Heart left ventricle (tissue), 16 donors: Measurements from ENCODE around the gene DEFB112. TPM values are rescaled to one million over a fixed set of nuclear protein-coding genes. Genes with fewer than 3 reads are reported as not detected.

Experiments used
- ATAC-seq, 4 donors: fragments of 200-7000 bp; cut with Tn5 transposase; one replicate each; pipeline ENCODE4 v1.9.1; 2020 to 2022; ENCODE audit warnings: moderate library complexity in 4 of 4, mild to moderate bottlenecking in 3 of 4, moderate number of reproducible peaks in 1 of 4
- DNase-seq, 5 donors: peaks; one replicate each; pipeline ENCODE4 v3.0.0-alpha.2; 2020
- H3K27ac ChIP-seq, 12 donors: fragments of 200-600 bp; sonication (generic) in 4 of 12; one replicate each; pipeline versions ENCODE4 v1.5.0 to v1.8.0; 2016 to 2022; ENCODE audit warnings: mild to moderate bottlenecking in 2 of 12
- H3K27me3 ChIP-seq, 9 donors: fragments of 200-600 bp; sonication (generic) in 2 of 9; one replicate each; pipeline versions ENCODE4 v1.5.1 to v1.8.0; 2016 to 2022; ENCODE audit warnings: mild to moderate bottlenecking in 3 of 9
- H3K36me3 ChIP-seq, 9 donors: fragments of 200-600 bp; sonication (generic) in 2 of 9; one replicate each; pipeline versions ENCODE4 v1.5.0 to v1.8.0; 2018 to 2022; ENCODE audit warnings: mild to moderate bottlenecking in 2 of 9
- H3K4me1 ChIP-seq, 12 donors: fragments of 200-600 bp; sonication (generic) in 4 of 12; one replicate each; pipeline versions ENCODE4 v1.5.0 to v1.8.0; 2016 to 2022; ENCODE audit warnings: mild to moderate bottlenecking in 3 of 12
- H3K4me3 ChIP-seq, 12 donors: fragments of 200-600 bp; sonication (generic) in 4 of 12; one replicate each; pipeline versions ENCODE4 v1.5.0 to v1.8.0; 2017 to 2022; ENCODE audit warnings: mild to moderate bottlenecking in 9 of 12, moderate library complexity in 4 of 12
- H3K9me3 ChIP-seq, 12 donors: fragments of 200-600 bp; sonication (generic) in 4 of 12; one replicate each; pipeline versions ENCODE4 v1.5.0 to v1.8.0; 2016 to 2022; ENCODE audit warnings: mild to moderate bottlenecking in 1 of 12
- POLR2A ChIP-seq, 2 donors: fragments of 450-650 bp; IDR thresholded peaks; one replicate each; pipeline ENCODE4 v1.6.1; 2017; ENCODE audit warnings: antibody characterized with exemption in 2 of 2, mild to moderate bottlenecking in 2 of 2, moderate library complexity in 2 of 2
- WGBS, 4 donors: extraction: QIAGEN DNeasy Blood & Tissue Kit in 2 of 4; methylation state at CpG; one replicate each; pipeline versions ENCODE4 v1.1.5 to v1.1.7; 2013 to 2018; 5-methylcytosine and 5-hydroxymethylcytosine counted together
- intact Hi-C, 10 donors: fragments of 100-400 bp; cut with DNase I; formaldehyde crosslinking; loops; one replicate each; pipeline versions ENCODE4 v1.11.1 to v1.14.2; 2022
- polyA plus RNA-seq, 2 donors: library from polyadenylated mRNA; stranded (reverse); fragments of 200-250 nt; gene quantifications; one replicate each; pipeline ENCODE4 v1.2.3, GENCODE V29; 2013
- total RNA-seq, 9 donors: library from RNA; depleted of rRNA in 2 of 9; stranded (reverse); fragments of >200 nt in 2 of 9; fragmentation: NEBNext Ultra II Directional in 3 of 9; extraction: Animal tissue kit (Norgen Biotek cat#: 25700) in 3 of 9; gene quantifications; one replicate each; pipeline versions ENCODE4 v1.1.0 to v1.2.4, GENCODE V29; 2016 to 2023
- TF ChIP-seq, protein P1 (sequence below), 12 donors: fragments of 200-600 bp; sonication (generic) in 4 of 12; IDR thresholded peaks; one replicate each; pipeline versions ENCODE4 v1.5.0 to v1.8.0; 2018 to 2022; ENCODE audit warnings: antibody characterized with exemption in 12 of 12, mild to moderate bottlenecking in 5 of 12
- donor health status: ischemic (EF 13 %, LVEDD 7.1; RV severe dilation, severe dysfunction).
- donor health status: healthy with polysubstance abuse.
- donor health status: DM: no; HTN: yes; CAD: no.
- donor health status: DM: no; HTN: no; CAD: no.
- donor health status: ischemic (EF 25% LVEDD 6.9; RV normal size, moderate dysfunction).
- donor health status: ischemic (EF 25% LVEDD 5.7; RV mildly dilated, moderate dysfunction).
- donor health status: healthy.
- donor health status: DM: yes; HTN: yes; CAD: no.
- donor health status: ischemic (EF 35%, LVEDD 5.7; RV mildly dilated, moderate dysfunction).
- donor health status: nonischemic (EF 11% LVEDD 7.7; RV severe dilation, severe dysfunction).
- donor health status: DM: yes; HTN: yes; CAD: no.
- donor health status: PGD.
- donor health status: ischemic (EF 29% LVEDD 5.4; RV normal size, mild dysfunction).
- donor health status: nonischemic (EF 23%, LVEDD 6.1; RV moderate dilation, normal function).

The DEFB112 gene
- total and polyA plus RNA-seq, 11 donors: not detected

DNA sequence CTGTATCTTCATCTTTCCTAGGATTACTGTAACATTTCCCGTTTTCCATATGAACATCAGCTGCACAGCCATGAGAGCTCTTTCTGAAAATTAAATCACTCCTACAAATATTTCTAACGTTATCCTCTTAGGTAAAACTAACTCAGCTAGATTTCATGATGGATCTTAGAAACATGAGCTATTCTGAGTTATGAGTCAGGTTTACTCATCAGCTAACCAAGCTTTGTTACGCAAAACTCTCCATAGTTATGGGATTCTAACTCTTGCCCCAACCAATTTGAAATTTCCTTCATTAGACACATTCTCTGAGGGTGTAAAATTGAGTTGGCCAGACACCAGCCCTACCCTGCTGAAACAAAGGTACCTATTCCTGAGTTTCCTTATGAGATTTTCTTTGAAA is 41.9 kb downstream of the DEFB112 start:
- H3K27me3 ChIP-seq: no peaks in the 10 kb centered on the region
- H3K4me3 ChIP-seq: no peak overlapping the region
- no peaks in the 10 kb centered on the region for H3K36me3 ChIP-seq
- no peaks in the 10 kb centered on the region for H3K4me1 ChIP-seq
- no peak overlapping the region for H3K27ac ChIP-seq
- WGBS, 4 donors: 79 to 85% (median 82%) methylated on average over 3 of the region's 3 CpGs
- ATAC-seq (no peak), DNase-seq (no peak)
- H3K9me3 ChIP-seq: no peaks in the 10 kb centered on the region
- TF ChIP-seq POLR2A (IDR thresholded peaks at IDR 0.05): no peak
- TF ChIP-seq, protein P1, sequence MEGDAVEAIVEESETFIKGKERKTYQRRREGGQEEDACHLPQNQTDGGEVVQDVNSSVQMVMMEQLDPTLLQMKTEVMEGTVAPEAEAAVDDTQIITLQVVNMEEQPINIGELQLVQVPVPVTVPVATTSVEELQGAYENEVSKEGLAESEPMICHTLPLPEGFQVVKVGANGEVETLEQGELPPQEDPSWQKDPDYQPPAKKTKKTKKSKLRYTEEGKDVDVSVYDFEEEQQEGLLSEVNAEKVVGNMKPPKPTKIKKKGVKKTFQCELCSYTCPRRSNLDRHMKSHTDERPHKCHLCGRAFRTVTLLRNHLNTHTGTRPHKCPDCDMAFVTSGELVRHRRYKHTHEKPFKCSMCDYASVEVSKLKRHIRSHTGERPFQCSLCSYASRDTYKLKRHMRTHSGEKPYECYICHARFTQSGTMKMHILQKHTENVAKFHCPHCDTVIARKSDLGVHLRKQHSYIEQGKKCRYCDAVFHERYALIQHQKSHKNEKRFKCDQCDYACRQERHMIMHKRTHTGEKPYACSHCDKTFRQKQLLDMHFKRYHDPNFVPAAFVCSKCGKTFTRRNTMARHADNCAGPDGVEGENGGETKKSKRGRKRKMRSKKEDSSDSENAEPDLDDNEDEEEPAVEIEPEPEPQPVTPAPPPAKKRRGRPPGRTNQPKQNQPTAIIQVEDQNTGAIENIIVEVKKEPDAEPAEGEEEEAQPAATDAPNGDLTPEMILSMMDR (IDR thresholded peaks at IDR 0.05): no peak
- intact Hi-C loops: no loop called here

- 57 to 65% (median 60%) methylated on average over 3 of the region's 3 CpGs for WGBS, 4 donors
Measured at GRCh38 chr6:50003139-50003538, 46.6 kb downstream of the DEFB112 start.

GRCh38 chr6:49995278-49995677 is 54.5 kb downstream of the DEFB112 start:
- no peak for TF ChIP-seq POLR2A (IDR thresholded peaks at IDR 0.05)
- no peak overlapping the region for H3K4me3 ChIP-seq
- H3K4me1 ChIP-seq: no peaks in the 10 kb centered on the region
- intact Hi-C loops: no loop called here
- H3K36me3 ChIP-seq: no peaks in the 10 kb centered on the region
- H3K27ac ChIP-seq: no peak overlapping the region
- H3K27me3 ChIP-seq: no peaks in the 10 kb centered on the region
- H3K9me3 ChIP-seq: no peaks in the 10 kb centered on the region
- ATAC-seq (no peak), DNase-seq (no peak)

More at GRCh38 chr6:50003139-50003538, 46.6 kb downstream of the DEFB112 start:
- TF ChIP-seq, protein P1 (IDR thresholded peaks at IDR 0.05): no peak
- TF ChIP-seq POLR2A (IDR thresholded peaks at IDR 0.05): no peak
- H3K27me3 ChIP-seq: no peaks in the 10 kb centered on the region
- no peaks in the 10 kb centered on the region for H3K9me3 ChIP-seq
- H3K4me1 ChIP-seq: no peaks in the 10 kb centered on the region
- no peaks in the 10 kb centered on the region for H3K36me3 ChIP-seq
- intact Hi-C loops: no loop called here
- DNase-seq (no peak), ATAC-seq (no peak)
- H3K4me3 ChIP-seq: no peak overlapping the region
- H3K27ac ChIP-seq: no peak overlapping the region

Other genes with a start within 250 kb of the DEFB112 start
- gene CRISP1, start 183.4 kb downstream of the DEFB112 start, total RNA-seq: not detected
- gene CRISP1, start 183.4 kb downstream of the DEFB112 start, polyA plus RNA-seq: not detected
- gene DEFB114, start 85.8 kb downstream of the DEFB112 start, total RNA-seq: not detected
- not detected for gene DEFB114, start 85.8 kb downstream of the DEFB112 start, polyA plus RNA-seq
- gene DEFB113, start 80.3 kb downstream of the DEFB112 start, total RNA-seq: not detected
- not detected for gene DEFB113, start 80.3 kb downstream of the DEFB112 start, polyA plus RNA-seq
- gene DEFB110, start 27.9 kb downstream of the DEFB112 start, total RNA-seq: not detected
- not detected for gene DEFB110, start 27.9 kb downstream of the DEFB112 start, polyA plus RNA-seq